Measurements from ENCODE around the gene SEMA6B.

SEMA6B gene

DNA sequence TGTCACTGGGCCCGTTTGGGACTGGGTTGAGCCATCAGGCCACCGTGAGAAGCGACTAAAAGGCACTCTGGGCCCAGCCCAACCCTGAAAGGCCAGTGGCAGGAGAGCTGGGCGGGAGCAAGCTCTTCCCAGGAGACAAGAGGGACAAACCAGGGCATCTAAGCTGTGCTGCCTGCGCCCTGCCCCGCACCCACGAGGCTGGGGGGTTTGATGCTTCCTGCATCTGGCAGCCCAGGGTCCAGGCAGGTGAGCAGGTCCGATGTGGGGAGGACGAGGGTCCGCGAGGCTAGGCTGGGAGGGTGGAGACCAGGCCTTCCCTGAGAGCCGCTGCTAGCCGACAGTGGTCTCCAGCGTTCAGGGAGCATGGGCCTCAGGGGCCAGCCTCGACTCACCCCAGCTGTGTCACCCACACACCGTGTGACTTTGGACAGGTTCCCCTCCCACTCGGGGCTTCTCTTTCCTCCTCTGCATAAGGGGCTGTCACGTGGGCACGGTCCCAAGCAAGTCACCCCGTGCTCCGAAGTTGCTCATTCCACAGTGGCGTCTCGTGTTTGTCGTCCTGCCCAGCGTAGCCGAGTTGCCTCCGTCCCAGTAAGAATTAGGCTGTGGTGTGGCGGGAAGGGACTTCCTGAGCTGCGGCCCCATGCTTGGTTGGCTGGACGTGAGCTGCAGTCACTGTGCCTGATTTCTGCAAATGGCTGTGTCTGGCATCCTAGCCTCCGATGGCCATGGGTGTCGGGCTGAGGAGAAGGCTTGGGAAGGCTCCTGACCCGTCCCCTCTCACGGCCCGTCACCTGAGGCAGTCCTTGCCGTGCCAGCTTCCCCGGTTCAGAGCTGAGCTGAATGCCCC lies 57.0 kb downstream of the SEMA6B start:
- TF ChIP-seq, protein P1, sequence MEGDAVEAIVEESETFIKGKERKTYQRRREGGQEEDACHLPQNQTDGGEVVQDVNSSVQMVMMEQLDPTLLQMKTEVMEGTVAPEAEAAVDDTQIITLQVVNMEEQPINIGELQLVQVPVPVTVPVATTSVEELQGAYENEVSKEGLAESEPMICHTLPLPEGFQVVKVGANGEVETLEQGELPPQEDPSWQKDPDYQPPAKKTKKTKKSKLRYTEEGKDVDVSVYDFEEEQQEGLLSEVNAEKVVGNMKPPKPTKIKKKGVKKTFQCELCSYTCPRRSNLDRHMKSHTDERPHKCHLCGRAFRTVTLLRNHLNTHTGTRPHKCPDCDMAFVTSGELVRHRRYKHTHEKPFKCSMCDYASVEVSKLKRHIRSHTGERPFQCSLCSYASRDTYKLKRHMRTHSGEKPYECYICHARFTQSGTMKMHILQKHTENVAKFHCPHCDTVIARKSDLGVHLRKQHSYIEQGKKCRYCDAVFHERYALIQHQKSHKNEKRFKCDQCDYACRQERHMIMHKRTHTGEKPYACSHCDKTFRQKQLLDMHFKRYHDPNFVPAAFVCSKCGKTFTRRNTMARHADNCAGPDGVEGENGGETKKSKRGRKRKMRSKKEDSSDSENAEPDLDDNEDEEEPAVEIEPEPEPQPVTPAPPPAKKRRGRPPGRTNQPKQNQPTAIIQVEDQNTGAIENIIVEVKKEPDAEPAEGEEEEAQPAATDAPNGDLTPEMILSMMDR (IDR thresholded peaks at IDR 0.05), result no peak

DNA sequence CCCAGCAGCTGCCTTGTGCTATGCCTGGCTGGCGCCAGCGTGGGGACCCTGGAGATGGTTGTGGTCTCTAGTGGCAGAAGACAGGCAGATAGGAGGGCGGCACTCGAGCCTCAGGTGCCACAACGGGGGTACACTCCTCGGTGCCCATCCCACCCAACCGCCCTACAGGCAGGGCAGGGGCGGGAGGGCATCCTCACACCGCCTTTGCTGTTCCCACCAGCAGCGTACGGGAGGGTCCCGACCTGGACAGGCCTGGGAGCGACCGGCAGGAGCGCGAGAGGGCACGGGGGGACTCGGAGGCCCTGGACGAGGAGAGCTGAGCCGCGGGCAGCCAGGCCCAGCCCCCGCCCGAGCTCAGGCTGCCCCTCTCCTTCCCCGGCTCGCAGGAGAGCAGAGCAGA lies 57.8 kb downstream of the SEMA6B start:
- TF ChIP-seq, protein P1 (IDR thresholded peaks at IDR 0.05), result no peak

DNA sequence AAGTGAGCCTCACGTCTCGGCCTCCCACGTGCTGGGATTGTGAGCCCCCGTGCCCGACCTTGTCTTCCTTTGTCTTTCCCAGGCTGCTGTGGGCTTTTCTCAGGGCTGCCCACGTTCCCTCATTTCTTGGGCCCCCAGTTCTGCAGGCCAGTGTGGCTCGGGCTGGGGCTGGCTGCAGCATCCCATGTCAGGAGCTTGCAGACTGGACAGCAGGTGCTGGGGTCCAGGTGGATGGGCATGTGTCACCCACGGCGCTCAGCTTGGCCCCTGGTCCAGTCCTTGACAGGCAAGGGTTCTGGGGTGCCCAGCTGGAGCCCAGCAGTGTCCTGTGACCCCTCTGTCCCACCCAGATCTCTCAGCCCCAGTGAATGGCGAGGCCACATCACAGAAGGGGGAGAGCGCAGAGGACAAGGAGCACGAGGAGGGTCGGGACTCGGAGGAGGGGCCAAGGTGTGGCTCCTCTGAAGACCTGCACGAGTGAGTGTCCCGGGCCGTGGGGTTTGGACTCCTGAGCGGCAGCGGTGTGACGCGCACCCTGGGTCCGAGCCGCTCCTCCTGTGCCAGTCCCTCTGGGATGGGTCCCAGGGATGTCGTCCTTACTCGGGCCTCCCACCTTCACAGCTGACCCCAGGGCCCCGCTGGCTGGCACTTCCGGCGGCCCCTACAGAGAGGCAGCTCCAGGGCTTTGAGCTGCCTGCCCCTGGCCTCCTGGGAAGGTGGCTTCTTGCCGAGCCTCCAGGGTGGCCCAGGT lies 58.5 kb downstream of the SEMA6B start:
- TF ChIP-seq, protein P1 (IDR thresholded peaks at IDR 0.05), result no peak

DNA sequence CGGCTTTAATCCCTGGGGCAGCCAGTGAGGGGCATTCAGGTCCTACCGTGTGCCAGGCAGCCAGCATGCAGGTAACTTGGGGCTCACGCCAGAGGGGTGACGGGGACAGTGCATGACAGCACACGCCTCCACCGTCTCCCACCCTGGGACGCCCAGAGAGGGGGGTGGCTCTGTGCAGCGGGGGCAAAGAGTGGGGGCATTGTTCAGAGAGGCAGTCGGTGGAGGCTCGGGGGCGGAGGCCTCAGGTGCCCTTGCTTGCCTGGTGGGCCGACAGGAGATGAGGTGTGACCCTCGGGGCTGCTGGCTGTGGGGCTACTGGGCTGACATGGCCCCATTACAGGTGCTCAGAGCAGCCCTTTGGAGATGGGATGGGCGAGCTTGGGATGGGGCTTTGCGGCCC lies 59.6 kb downstream of the SEMA6B start:
- TF ChIP-seq, protein P1 (IDR thresholded peaks at IDR 0.05), result no peak

DNA sequence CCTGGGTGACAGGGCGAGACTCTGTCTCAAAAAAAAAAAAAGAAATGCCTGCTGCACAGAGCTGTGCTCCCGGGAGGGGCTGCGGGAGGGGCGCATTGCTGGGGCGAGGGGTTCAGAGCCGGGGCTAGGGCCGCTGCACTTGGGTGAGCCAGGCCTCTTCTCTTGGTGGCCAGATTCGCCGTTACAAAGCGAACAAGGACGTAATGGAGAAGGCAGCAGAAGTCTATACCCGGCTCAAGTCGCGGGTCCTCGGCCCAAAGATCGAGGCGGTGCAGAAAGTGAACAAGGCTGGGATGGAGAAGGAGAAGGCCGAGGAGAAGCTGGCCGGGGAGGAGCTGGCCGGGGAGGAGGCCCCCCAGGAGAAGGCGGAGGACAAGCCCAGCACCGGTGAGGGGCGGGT lies 60.2 kb downstream of the SEMA6B start:
- TF ChIP-seq, protein P1 (IDR thresholded peaks at IDR 0.05), result no peak

DNA sequence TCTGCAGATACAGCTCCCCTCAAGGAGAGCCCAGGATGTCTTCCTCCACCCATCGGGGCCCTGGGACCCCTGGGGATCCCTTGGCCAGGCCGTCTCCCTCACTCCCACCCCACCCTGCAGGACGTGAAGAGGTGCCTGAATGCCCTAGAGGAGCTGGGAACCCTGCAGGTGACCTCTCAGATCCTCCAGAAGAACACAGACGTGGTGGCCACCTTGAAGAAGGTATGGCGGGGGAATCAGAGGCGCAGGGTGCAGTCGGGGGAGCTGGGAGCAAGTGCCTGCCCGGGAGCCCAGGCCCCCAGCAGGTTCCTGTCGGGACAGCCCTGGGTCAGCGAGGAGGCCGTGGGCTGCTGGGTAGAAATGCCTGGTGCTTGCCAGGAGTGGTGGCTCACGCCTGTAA lies 60.8 kb downstream of the SEMA6B start:
- TF ChIP-seq, protein P1 (IDR thresholded peaks at IDR 0.05), result no peak

DNA sequence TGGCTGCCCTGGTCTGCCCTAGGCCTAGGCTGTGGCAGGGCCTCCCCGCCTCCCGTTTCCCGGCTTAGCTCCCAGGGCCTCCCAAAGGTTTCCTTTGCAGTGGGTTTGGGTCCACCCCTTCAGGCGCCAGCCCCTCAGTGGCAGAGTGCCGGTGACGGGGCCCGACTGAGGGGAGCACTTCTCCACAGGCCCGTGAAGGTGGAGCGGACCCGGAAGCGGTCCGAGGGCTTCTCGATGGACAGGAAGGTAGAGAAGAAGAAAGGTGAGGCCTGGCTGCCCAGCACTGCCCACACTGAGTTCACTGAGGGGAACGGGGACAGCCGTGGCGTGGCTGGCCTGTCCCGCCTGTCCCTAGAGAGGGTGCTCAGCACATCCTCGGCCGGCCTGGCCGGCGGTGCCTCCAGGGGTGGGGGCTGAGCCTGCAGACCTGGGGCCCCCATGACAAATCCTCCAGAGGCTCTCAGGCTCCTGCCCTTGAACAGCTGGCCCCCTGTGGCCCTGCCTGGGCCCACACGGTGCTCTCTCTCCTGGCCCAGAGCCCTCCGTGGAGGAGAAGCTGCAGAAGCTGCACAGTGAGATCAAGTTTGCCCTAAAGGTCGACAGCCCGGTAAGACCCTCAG lies 61.6 kb downstream of the SEMA6B start:
- TF ChIP-seq, protein P1 (IDR thresholded peaks at IDR 0.05), result no peak
